H9 (cell line): ENCODE measurements around the gene GRID1. TPM values are rescaled to one million over a fixed set of nuclear protein-coding genes. Genes with fewer than 3 reads are reported as not detected.

Experiments
- DNase-seq: peaks from one replicate; pipeline ENCODE4 v3.0.0-alpha.2; 2017
- H2AFZ ChIP-seq: one replicate; pipeline ENCODE4 v1.6.1; 2013; ENCODE audit warnings: mild to moderate bottlenecking, low read length, control low read depth, moderate library complexity
- H2AK5ac ChIP-seq: 2 replicates; pipeline ENCODE4 v1.6.1; 2013; ENCODE audit warnings: low read length, control low read depth, mixed read lengths; ENCODE audit not compliant: insufficient read length
- H2BK120ac ChIP-seq: one replicate; pipeline ENCODE4 v1.6.1; 2013; ENCODE audit warnings: low read depth, mild to moderate bottlenecking, low read length, control low read depth, inconsistent platforms; ENCODE audit not compliant: poor library complexity, severe bottlenecking
- H2BK12ac ChIP-seq: 2 replicates; pipeline ENCODE4 v1.6.1; 2013; ENCODE audit warnings: low read length, control low read depth, mixed read lengths, low read depth; ENCODE audit not compliant: insufficient read length
- H2BK15ac ChIP-seq: 2 replicates; pipeline ENCODE4 v1.6.1; 2013; ENCODE audit warnings: low read depth, low read length, control low read depth
- H2BK20ac ChIP-seq: one replicate; pipeline ENCODE4 v1.6.1; 2013; ENCODE audit warnings: low read depth, mild to moderate bottlenecking, low read length, control low read depth, inconsistent platforms; ENCODE audit not compliant: poor library complexity, severe bottlenecking
- H2BK5ac ChIP-seq: 2 replicates; pipeline ENCODE4 v1.6.1; 2013; ENCODE audit warnings: low read length, control low read depth, mixed read lengths; ENCODE audit not compliant: insufficient read length
- H3K14ac ChIP-seq: 2 replicates; pipeline ENCODE4 v1.6.1; 2013; ENCODE audit warnings: low read length, control low read depth; ENCODE audit not compliant: insufficient read depth
- H3K18ac ChIP-seq: 2 replicates; pipeline ENCODE4 v1.6.1; 2013; ENCODE audit warnings: low read depth, mild to moderate bottlenecking, mixed read lengths, low read length, control low read depth; ENCODE audit not compliant: insufficient read length
- H3K23ac ChIP-seq: 2 replicates; pipeline ENCODE4 v1.6.1; 2013; ENCODE audit warnings: low read length, control low read depth, mixed read lengths, low read depth; ENCODE audit not compliant: insufficient read length
- H3K23me2 ChIP-seq: 2 replicates; pipeline ENCODE4 v1.6.1; 2013; ENCODE audit warnings: low read depth, mild to moderate bottlenecking, mixed read lengths, low read length, control low read depth; ENCODE audit not compliant: insufficient read length, poor library complexity, severe bottlenecking
- H3K27ac ChIP-seq: 2 replicates; pipeline ENCODE4 v1.5.1; 2013; ENCODE audit warnings: low read length, control low read depth, mixed read lengths, low read depth; ENCODE audit not compliant: insufficient read length
- H3K27me3 ChIP-seq: 2 replicates; pipeline ENCODE4 v1.6.1; 2013; ENCODE audit warnings: low read length, control low read depth, inconsistent platforms; ENCODE audit not compliant: insufficient read depth
- H3K4ac ChIP-seq: 2 replicates; pipeline ENCODE4 v1.6.1; 2013; ENCODE audit warnings: low read depth, mild to moderate bottlenecking, control low read depth, inconsistent platforms, low read length, moderate library complexity
- H3K4me1 ChIP-seq: 2 replicates; pipeline ENCODE4 v1.6.1; 2013; ENCODE audit warnings: low read length, control low read depth, inconsistent platforms; ENCODE audit not compliant: insufficient read depth
- H3K4me2 ChIP-seq: 2 replicates; pipeline ENCODE4 v1.6.1; 2013; ENCODE audit warnings: low read length, control low read depth, mixed read lengths; ENCODE audit not compliant: insufficient read length, insufficient read depth
- H3K56ac ChIP-seq: 2 replicates; pipeline ENCODE4 v1.6.1; 2013; ENCODE audit warnings: low read depth, mild to moderate bottlenecking, mixed read lengths, low read length, control low read depth; ENCODE audit not compliant: insufficient read length
- H3K79me1 ChIP-seq: 2 replicates; pipeline ENCODE4 v1.6.1; 2013; ENCODE audit warnings: low read depth, mild to moderate bottlenecking, moderate library complexity, low read length, control low read depth, inconsistent platforms; ENCODE audit not compliant: insufficient read depth, poor library complexity, severe bottlenecking
- H3K79me2 ChIP-seq: 2 replicates; pipeline ENCODE4 v1.6.1; 2013; ENCODE audit warnings: low read length, control low read depth, inconsistent platforms; ENCODE audit not compliant: insufficient read depth
- H3K9ac ChIP-seq: 2 replicates; pipeline ENCODE4 v1.6.1; 2013; ENCODE audit warnings: low read length, control low read depth, mixed read lengths; ENCODE audit not compliant: insufficient read length; ENCODE audit errors: extremely low read depth
- H3K9me3 ChIP-seq: one replicate; pipeline ENCODE4 v1.6.1; 2013; ENCODE audit warnings: low read depth, low read length, inconsistent platforms; ENCODE audit not compliant: control insufficient read depth
- H3T11ph ChIP-seq: one replicate; pipeline ENCODE4 v1.6.1; 2013; ENCODE audit warnings: mild to moderate bottlenecking, low read length, control low read depth, inconsistent platforms
- H4K20me1 ChIP-seq: one replicate; pipeline ENCODE4 v1.6.1; 2013; ENCODE audit not compliant: control insufficient read depth, insufficient read length, insufficient read depth
- H4K5ac ChIP-seq: 2 replicates; pipeline ENCODE4 v1.6.1; 2013; ENCODE audit warnings: low read depth, mild to moderate bottlenecking, mixed read lengths, low read length, control low read depth; ENCODE audit not compliant: insufficient read length
- H4K8ac ChIP-seq: replicated peaks from 2 replicates; pipeline ENCODE4 v1.6.1; 2013; ENCODE audit warnings: low read length, control low read depth, mixed read lengths, low read depth; ENCODE audit not compliant: insufficient read length
- H4K91ac ChIP-seq: 2 replicates; pipeline ENCODE4 v1.6.1; 2013; ENCODE audit warnings: low read depth, mild to moderate bottlenecking, moderate library complexity, mixed read lengths, low read length, control low read depth; ENCODE audit not compliant: insufficient read length
- H3K27ac Mint-ChIP-seq, 3 experiments: 2 replicates in 2 of 3; 3 replicates in 1 of 3; pipeline ENCODE4 v1.8.0; 2020 to 2021; ENCODE audit warnings: mixed read lengths in 3 of 3, mild to moderate bottlenecking in 1 of 3, moderate library complexity in 1 of 3
- H3K27me3 Mint-ChIP-seq: 2 replicates; pipeline ENCODE4 v1.8.0; 2021; ENCODE audit warnings: low read depth, mild to moderate bottlenecking, moderate library complexity, mixed read lengths
- H3K36me3 Mint-ChIP-seq, 3 experiments: 2 replicates in 2 of 3; 3 replicates in 1 of 3; pipeline ENCODE4 v1.8.0; 2020 to 2021; ENCODE audit warnings: low read depth in 3 of 3, mixed read lengths in 3 of 3; ENCODE audit not compliant: insufficient read depth in 1 of 3
- H3K4me1 Mint-ChIP-seq, 2 experiments: 2 replicates each; pipeline ENCODE4 v1.8.0; 2020; ENCODE audit warnings: mixed read lengths in 2 of 2
- H3K4me3 Mint-ChIP-seq, 2 experiments: 2 replicates in 1 of 2; 3 replicates in 1 of 2; pipeline ENCODE4 v1.8.0; 2020 to 2021; ENCODE audit warnings: mild to moderate bottlenecking in 2 of 2, mixed read lengths in 2 of 2, moderate library complexity in 1 of 2
- H3K9me3 Mint-ChIP-seq, 2 experiments: 2 replicates in 1 of 2; 3 replicates in 1 of 2; pipeline ENCODE4 v1.8.0; 2020; ENCODE audit warnings: mild to moderate bottlenecking in 2 of 2, mixed read lengths in 2 of 2, moderate library complexity in 1 of 2
- CTCF ChIP-seq: fragments of 200-600 bp; sonication (generic); conservative IDR thresholded peaks from 3 replicates; pipeline ENCODE4 v1.8.0; 2021; ENCODE audit warnings: antibody characterized with exemption, mild to moderate bottlenecking
- WGBS: extraction: QIAGEN DNeasy Blood & Tissue Kit; methylation state at CpG from one replicate; pipeline ENCODE4 v1.1.7; 2013; ENCODE audit warnings: missing lambda C conversion rate, low lambda C conversion rate, mixed read lengths; ENCODE audit not compliant: insufficient read length; ENCODE audit errors: extremely low coverage; 5-methylcytosine and 5-hydroxymethylcytosine counted together
- total RNA-seq: library from RNA; stranded (reverse); gene quantifications from 2 replicates; pipeline ENCODE4 v1.2.1, GENCODE V29; 2021

GRID1 gene
- total RNA-seq, 1 experiment from 2014 or later: 0.35 TPM

GRCh38 chr10:86020134-86020533, 346.5 kb downstream of the GRID1 start:
- no peak overlapping the region for H2AK5ac ChIP-seq
- no peak overlapping the region for H3K27ac Mint-ChIP-seq
- H3K18ac ChIP-seq: no peak overlapping the region
- no peak overlapping the region for H3K9ac ChIP-seq
- no peaks in the 10 kb centered on the region for H3K79me2 ChIP-seq
- H3K4me1 ChIP-seq: no peaks in the 10 kb centered on the region
- TF ChIP-seq CTCF: no peak
- H3K36me3 Mint-ChIP-seq: no peaks in the 10 kb centered on the region
- H3K79me1 ChIP-seq: no peaks in the 10 kb centered on the region
- H2BK120ac ChIP-seq: no peak overlapping the region
- H3K27me3 Mint-ChIP-seq: no peaks in the 10 kb centered on the region; the same call in 1 of the 2 replicates
- no peak overlapping the region for H4K91ac ChIP-seq
- H3K27ac ChIP-seq: no peak overlapping the region
- H3K4me2 ChIP-seq: no peak overlapping the region
- H3K23ac ChIP-seq: no peak overlapping the region
- H4K20me1 ChIP-seq: no peaks in the 10 kb centered on the region
- H3T11ph ChIP-seq: no peak overlapping the region
- no peak overlapping the region for H2BK5ac ChIP-seq
- peaks cover 0 to 3% of the 10 kb centered on the region in 2 experiments; a peak in 1 of 4 replicates for H3K4me1 Mint-ChIP-seq
- H3K27me3 ChIP-seq: no peaks in the 10 kb centered on the region; the same call in 1 of the 2 replicates
- H3K9me3 Mint-ChIP-seq: no peaks in the 10 kb centered on the region
- no peak overlapping the region for H3K4ac ChIP-seq
- no peak overlapping the region for H2BK12ac ChIP-seq
- no peak overlapping the region for H2BK15ac ChIP-seq
- no peaks in the 10 kb centered on the region for H3K23me2 ChIP-seq
- no peak overlapping the region for H3K14ac ChIP-seq
- no CpG with 5 or more reads among the region's 5 CpGs for WGBS
- H3K56ac ChIP-seq: no peak overlapping the region
- DNase-seq: no peak
- no peaks in the 10 kb centered on the region for H3K9me3 ChIP-seq
- H2AFZ ChIP-seq: no peak overlapping the region
- H3K4me3 Mint-ChIP-seq: no peak overlapping the region
- no peak overlapping the region for H4K8ac ChIP-seq
- H2BK20ac ChIP-seq: no peak overlapping the region
- no peak overlapping the region for H4K5ac ChIP-seq
